ENCODE measurements around the gene NAA80. TPM values are rescaled to one million over a fixed set of nuclear protein-coding genes. Genes with fewer than 3 reads are reported as not detected.

NAA80 gene
- total and polyA plus RNA-seq, 2 of the 8 experiments (the other 6 are each of a cell fraction or from before 2014, with no cell fraction given), result 11.3 to 16.7 TPM

DNA sequence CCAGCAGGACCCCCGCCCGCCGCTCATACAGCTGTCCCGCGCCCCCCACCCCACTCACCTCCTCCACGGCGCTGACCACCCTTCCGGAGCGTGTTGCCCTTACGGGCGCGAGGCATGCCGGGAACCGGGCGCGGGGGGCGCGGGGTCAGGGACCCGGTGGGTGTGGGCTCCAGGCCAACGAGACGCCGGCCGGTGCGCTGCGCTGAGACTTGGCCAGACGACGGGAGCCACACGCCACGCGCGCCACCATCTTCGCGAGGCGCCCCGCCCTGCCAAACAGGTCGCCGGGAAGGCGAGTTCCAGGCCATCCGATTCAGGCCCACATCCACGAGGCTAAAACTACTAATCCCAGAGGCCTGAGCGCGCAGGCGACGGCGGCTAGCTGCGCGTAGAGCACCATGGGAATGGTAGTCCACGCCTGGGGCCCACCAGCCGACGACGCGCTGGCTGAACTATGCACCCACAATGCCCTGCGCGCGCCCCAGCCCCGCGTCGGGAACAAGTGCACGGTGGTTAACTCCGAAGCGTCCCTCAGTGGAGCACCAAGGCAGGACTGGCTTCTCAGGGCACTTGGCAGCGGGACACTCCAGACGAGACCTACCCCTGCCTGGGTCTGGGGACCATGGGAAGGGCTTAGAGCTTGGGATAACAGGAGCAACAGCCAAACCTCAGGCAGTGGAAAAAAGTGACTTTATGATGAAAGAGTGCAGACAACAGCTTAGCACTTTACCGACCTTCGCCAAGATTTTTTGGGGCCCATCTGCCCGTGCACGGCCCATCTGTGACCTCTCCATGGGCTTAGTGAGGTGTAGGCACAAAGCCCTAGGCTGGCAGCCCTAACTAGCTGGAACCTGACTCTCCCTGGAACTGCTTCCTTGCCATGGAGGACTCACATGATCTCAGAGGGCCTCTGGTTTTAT lies 6.8 kb downstream of the NAA80 start, which contains the start of gene IFRD2 (continued):
- TF ChIP-seq, protein P1, sequence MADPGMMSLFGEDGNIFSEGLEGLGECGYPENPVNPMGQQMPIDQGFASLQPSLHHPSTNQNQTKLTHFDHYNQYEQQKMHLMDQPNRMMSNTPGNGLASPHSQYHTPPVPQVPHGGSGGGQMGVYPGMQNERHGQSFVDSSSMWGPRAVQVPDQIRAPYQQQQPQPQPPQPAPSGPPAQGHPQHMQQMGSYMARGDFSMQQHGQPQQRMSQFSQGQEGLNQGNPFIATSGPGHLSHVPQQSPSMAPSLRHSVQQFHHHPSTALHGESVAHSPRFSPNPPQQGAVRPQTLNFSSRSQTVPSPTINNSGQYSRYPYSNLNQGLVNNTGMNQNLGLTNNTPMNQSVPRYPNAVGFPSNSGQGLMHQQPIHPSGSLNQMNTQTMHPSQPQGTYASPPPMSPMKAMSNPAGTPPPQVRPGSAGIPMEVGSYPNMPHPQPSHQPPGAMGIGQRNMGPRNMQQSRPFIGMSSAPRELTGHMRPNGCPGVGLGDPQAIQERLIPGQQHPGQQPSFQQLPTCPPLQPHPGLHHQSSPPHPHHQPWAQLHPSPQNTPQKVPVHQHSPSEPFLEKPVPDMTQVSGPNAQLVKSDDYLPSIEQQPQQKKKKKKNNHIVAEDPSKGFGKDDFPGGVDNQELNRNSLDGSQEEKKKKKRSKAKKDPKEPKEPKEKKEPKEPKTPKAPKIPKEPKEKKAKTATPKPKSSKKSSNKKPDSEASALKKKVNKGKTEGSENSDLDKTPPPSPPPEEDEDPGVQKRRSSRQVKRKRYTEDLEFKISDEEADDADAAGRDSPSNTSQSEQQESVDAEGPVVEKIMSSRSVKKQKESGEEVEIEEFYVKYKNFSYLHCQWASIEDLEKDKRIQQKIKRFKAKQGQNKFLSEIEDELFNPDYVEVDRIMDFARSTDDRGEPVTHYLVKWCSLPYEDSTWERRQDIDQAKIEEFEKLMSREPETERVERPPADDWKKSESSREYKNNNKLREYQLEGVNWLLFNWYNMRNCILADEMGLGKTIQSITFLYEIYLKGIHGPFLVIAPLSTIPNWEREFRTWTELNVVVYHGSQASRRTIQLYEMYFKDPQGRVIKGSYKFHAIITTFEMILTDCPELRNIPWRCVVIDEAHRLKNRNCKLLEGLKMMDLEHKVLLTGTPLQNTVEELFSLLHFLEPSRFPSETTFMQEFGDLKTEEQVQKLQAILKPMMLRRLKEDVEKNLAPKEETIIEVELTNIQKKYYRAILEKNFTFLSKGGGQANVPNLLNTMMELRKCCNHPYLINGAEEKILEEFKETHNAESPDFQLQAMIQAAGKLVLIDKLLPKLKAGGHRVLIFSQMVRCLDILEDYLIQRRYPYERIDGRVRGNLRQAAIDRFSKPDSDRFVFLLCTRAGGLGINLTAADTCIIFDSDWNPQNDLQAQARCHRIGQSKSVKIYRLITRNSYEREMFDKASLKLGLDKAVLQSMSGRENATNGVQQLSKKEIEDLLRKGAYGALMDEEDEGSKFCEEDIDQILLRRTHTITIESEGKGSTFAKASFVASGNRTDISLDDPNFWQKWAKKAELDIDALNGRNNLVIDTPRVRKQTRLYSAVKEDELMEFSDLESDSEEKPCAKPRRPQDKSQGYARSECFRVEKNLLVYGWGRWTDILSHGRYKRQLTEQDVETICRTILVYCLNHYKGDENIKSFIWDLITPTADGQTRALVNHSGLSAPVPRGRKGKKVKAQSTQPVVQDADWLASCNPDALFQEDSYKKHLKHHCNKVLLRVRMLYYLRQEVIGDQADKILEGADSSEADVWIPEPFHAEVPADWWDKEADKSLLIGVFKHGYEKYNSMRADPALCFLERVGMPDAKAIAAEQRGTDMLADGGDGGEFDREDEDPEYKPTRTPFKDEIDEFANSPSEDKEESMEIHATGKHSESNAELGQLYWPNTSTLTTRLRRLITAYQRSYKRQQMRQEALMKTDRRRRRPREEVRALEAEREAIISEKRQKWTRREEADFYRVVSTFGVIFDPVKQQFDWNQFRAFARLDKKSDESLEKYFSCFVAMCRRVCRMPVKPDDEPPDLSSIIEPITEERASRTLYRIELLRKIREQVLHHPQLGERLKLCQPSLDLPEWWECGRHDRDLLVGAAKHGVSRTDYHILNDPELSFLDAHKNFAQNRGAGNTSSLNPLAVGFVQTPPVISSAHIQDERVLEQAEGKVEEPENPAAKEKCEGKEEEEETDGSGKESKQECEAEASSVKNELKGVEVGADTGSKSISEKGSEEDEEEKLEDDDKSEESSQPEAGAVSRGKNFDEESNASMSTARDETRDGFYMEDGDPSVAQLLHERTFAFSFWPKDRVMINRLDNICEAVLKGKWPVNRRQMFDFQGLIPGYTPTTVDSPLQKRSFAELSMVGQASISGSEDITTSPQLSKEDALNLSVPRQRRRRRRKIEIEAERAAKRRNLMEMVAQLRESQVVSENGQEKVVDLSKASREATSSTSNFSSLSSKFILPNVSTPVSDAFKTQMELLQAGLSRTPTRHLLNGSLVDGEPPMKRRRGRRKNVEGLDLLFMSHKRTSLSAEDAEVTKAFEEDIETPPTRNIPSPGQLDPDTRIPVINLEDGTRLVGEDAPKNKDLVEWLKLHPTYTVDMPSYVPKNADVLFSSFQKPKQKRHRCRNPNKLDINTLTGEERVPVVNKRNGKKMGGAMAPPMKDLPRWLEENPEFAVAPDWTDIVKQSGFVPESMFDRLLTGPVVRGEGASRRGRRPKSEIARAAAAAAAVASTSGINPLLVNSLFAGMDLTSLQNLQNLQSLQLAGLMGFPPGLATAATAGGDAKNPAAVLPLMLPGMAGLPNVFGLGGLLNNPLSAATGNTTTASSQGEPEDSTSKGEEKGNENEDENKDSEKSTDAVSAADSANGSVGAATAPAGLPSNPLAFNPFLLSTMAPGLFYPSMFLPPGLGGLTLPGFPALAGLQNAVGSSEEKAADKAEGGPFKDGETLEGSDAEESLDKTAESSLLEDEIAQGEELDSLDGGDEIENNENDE (IDR thresholded peaks at IDR 0.05; ENCODE audit: insufficient replicate concordance, low read length), result no peak
- TF ChIP-seq SP2 (IDR thresholded peaks at IDR 0.05; ENCODE audit: low read length) (no peak), POU5F1 (IDR thresholded peaks at IDR 0.05; ENCODE audit: low read depth, low read length) (no peak), RFX5 (IDR thresholded peaks at IDR 0.05; ENCODE audit: borderline replicate concordance, low read depth, low read length) (no peak), BACH1 (IDR thresholded peaks at IDR 0.05; ENCODE audit: low read length) (peak; percentile 64), YY1 (IDR thresholded peaks at IDR 0.05; ENCODE audit: low read depth, low read length) (peak; percentile 81; the same call in 1 of the 2 replicates), SRF (IDR thresholded peaks at IDR 0.05; ENCODE audit: low read depth, low read length) (no peak; the same call in 1 of the 2 replicates), CHD1 (IDR thresholded peaks at IDR 0.05; ENCODE audit: low read depth, low read length) (no peak)
- TF ChIP-seq, protein P2, sequence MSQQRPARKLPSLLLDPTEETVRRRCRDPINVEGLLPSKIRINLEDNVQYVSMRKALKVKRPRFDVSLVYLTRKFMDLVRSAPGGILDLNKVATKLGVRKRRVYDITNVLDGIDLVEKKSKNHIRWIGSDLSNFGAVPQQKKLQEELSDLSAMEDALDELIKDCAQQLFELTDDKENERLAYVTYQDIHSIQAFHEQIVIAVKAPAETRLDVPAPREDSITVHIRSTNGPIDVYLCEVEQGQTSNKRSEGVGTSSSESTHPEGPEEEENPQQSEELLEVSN (IDR thresholded peaks at IDR 0.05), result no peak

All from H1 (cell line).